ENCODE data around the gene PTH2. TPM values are rescaled to one million over a fixed set of nuclear protein-coding genes. Genes with fewer than 3 reads are reported as not detected.

PTH2 gene
- total RNA-seq, 1 donor from 2014 or later: not detected

GRCh38 chr19:49421878-49422202 is 1.4 kb downstream of the PTH2 start:
- no peak overlapping the region for H3K27ac ChIP-seq (ENCODE audit: low read depth, low read length)
- no peak for FAIRE-seq
- no peak overlapping the region for H3K9ac ChIP-seq (ENCODE audit: low read length)
- no peak overlapping the region for H3K4me2 ChIP-seq (ENCODE audit: low read length)
- Mint-ChIP-seq H3K4me1 (ENCODE audit: low read depth, unreplicated experiment) (peaks cover 4% of the 10 kb centered on the region), H3K9me3 (ENCODE audit: unreplicated experiment) (no peaks in the 10 kb centered on the region), H3K27ac (ENCODE audit: unreplicated experiment) (no peak overlapping the region), H3K36me3 (ENCODE audit: low read depth, unreplicated experiment) (peaks cover 3% of the 10 kb centered on the region), H3K4me3 (ENCODE audit: unreplicated experiment) (no peak overlapping the region), H3K27me3 (ENCODE audit: low read depth, unreplicated experiment) (peaks cover 90% of the 10 kb centered on the region)
- H3K4me1 ChIP-seq (ENCODE audit: insufficient read depth, low read length): peaks cover 4% of the 10 kb centered on the region
- no peak overlapping the region for H3K4me3 ChIP-seq (ENCODE audit: insufficient read depth, low read depth, low read length)
- TF ChIP-seq EZH2 (IDR thresholded peaks at IDR 0.05; ENCODE audit: insufficient read depth, low read length) (no peak), CTCF (IDR thresholded peaks at IDR 0.05; ENCODE audit: insufficient read depth, low read depth, low read length) (no peak)
- no peaks in the 10 kb centered on the region for H3K9me3 ChIP-seq (ENCODE audit: insufficient read depth, low read depth, low read length)
- peaks cover 94% of the 10 kb centered on the region for H3K27me3 ChIP-seq (ENCODE audit: insufficient read depth, low read length)
- no peaks in the 10 kb centered on the region for H3K36me3 ChIP-seq (ENCODE audit: insufficient read depth, low read length)
- no peak overlapping the region for H2AFZ ChIP-seq (ENCODE audit: low read depth, low read length)
- H4K20me1 ChIP-seq (ENCODE audit: insufficient read depth, low read length): peaks cover 7% of the 10 kb centered on the region
- no peak for DNase-seq (ENCODE audit: low read depth)
- H3K79me2 ChIP-seq (ENCODE audit: insufficient read depth, low read length): no peaks in the 10 kb centered on the region

GRCh38 chr19:49421039-49421877 is 2.0 kb downstream of the PTH2 start:
- Mint-ChIP-seq H3K36me3 (ENCODE audit: low read depth, unreplicated experiment) (peaks cover 3% of the 10 kb centered on the region), H3K27me3 (ENCODE audit: low read depth, unreplicated experiment) (peaks cover 90% of the 10 kb centered on the region), H3K9me3 (ENCODE audit: unreplicated experiment) (no peaks in the 10 kb centered on the region), H3K4me1 (ENCODE audit: low read depth, unreplicated experiment) (peaks cover 4% of the 10 kb centered on the region), H3K4me3 (ENCODE audit: unreplicated experiment) (peak overlapping the region; percentile 27), H3K27ac (ENCODE audit: unreplicated experiment) (no peak overlapping the region)
- Histone ChIP-seq H3K4me3 (ENCODE audit: insufficient read depth, low read depth, low read length) (no peak overlapping the region), H3K27me3 (ENCODE audit: insufficient read depth, low read length) (peaks cover 88% of the 10 kb centered on the region), H3K36me3 (ENCODE audit: insufficient read depth, low read length) (no peaks in the 10 kb centered on the region), H3K79me2 (ENCODE audit: insufficient read depth, low read length) (no peaks in the 10 kb centered on the region), H4K20me1 (ENCODE audit: insufficient read depth, low read length) (peaks cover 7% of the 10 kb centered on the region), H3K9me3 (ENCODE audit: insufficient read depth, low read depth, low read length) (no peaks in the 10 kb centered on the region), H3K4me2 (ENCODE audit: low read length) (peak overlapping the region; percentile 25), H3K9ac (ENCODE audit: low read length) (no peak overlapping the region), H3K27ac (ENCODE audit: low read depth, low read length) (no peak overlapping the region), H2AFZ (ENCODE audit: low read depth, low read length) (no peak overlapping the region), H3K4me1 (ENCODE audit: insufficient read depth, low read length) (peaks cover 4% of the 10 kb centered on the region)
- TF ChIP-seq CTCF (IDR thresholded peaks at IDR 0.05; ENCODE audit: insufficient read depth, low read depth, low read length) (no peak), EZH2 (IDR thresholded peaks at IDR 0.05; ENCODE audit: insufficient read depth, low read length) (no peak)
- DNase-seq (ENCODE audit: low read depth) (peak; percentile 18), FAIRE-seq (no peak)

GRCh38 chr19:49420227-49420626 is 3.0 kb downstream of the PTH2 start:
- H3K4me2 ChIP-seq (ENCODE audit: low read length): no peak overlapping the region
- H3K27me3 Mint-ChIP-seq (ENCODE audit: low read depth, unreplicated experiment): peaks cover 86% of the 10 kb centered on the region
- H3K9ac ChIP-seq (ENCODE audit: low read length): no peak overlapping the region
- H3K4me1 ChIP-seq (ENCODE audit: insufficient read depth, low read length): peaks cover 4% of the 10 kb centered on the region
- H3K9me3 Mint-ChIP-seq (ENCODE audit: unreplicated experiment): no peaks in the 10 kb centered on the region
- H3K79me2 ChIP-seq (ENCODE audit: insufficient read depth, low read length): no peaks in the 10 kb centered on the region
- no peak overlapping the region for H2AFZ ChIP-seq (ENCODE audit: low read depth, low read length)
- peaks cover 3% of the 10 kb centered on the region for H3K36me3 Mint-ChIP-seq (ENCODE audit: low read depth, unreplicated experiment)
- DNase-seq (ENCODE audit: low read depth) (no peak), FAIRE-seq (no peak)
- H3K36me3 ChIP-seq (ENCODE audit: insufficient read depth, low read length): no peaks in the 10 kb centered on the region
- peak overlapping the region; percentile 16 for H3K4me3 Mint-ChIP-seq (ENCODE audit: unreplicated experiment)
- H3K27ac Mint-ChIP-seq (ENCODE audit: unreplicated experiment): no peak overlapping the region
- peaks cover 4% of the 10 kb centered on the region for H3K4me1 Mint-ChIP-seq (ENCODE audit: low read depth, unreplicated experiment)
- peaks cover 78% of the 10 kb centered on the region for H3K27me3 ChIP-seq (ENCODE audit: insufficient read depth, low read length)
- no peaks in the 10 kb centered on the region for H3K9me3 ChIP-seq (ENCODE audit: insufficient read depth, low read depth, low read length)
- no peak overlapping the region for H3K27ac ChIP-seq (ENCODE audit: low read depth, low read length)
- H4K20me1 ChIP-seq (ENCODE audit: insufficient read depth, low read length): peaks cover 7% of the 10 kb centered on the region
- TF ChIP-seq CTCF (IDR thresholded peaks at IDR 0.05; ENCODE audit: insufficient read depth, low read depth, low read length) (no peak), EZH2 (IDR thresholded peaks at IDR 0.05; ENCODE audit: insufficient read depth, low read length) (no peak)
- H3K4me3 ChIP-seq (ENCODE audit: insufficient read depth, low read depth, low read length): no peak overlapping the region
